HG02981 (cell line): ENCODE data around the gene HELZ.
A peak's percentile ranks its signal among the peaks of the same experiment; 100 is the strongest.
"Not testable (repeated sequence)": the region's sequence is repeated elsewhere in the genome, so short reads cannot be mapped to it uniquely, and the experiment has no call there.

ENCODE experiments used
- ATAC-seq: cut with Tn5 transposase; IDR thresholded peaks from one replicate; pipeline ENCODE4 v1.9.1; 2021; ENCODE audit warnings: mild to moderate bottlenecking, moderate library complexity; ENCODE audit not compliant: unreplicated experiment

Gene HELZ

DNA sequence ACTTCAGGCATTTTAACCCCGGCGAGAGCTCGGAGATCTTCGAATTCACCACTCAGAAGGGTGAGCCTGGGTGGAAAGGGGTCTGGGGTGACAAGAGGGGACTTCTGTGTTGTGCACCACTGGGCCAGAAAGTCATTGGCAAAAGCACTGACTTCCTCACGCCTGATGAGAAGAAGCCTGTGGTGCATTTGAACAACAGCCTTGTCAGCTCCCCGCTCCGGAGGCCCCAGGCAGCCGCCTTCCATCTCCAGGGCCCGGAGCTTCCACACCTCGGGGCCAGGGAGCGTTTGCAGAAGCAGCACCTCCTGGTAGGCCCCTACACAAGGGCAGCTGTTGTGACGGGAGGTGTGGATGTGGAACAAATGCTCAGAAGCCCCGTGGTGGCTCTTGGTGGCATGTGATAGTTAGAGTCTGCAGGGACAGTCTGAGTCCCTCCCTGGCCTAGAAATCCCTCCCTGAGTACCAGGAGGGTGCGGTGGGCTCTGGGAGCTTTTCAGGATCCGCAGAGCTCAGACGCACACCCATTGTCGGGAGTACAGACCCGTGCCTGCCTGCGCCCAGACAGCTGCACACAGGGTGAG is 190.9 kb downstream of the HELZ start:
- no peak for ATAC-seq

DNA sequence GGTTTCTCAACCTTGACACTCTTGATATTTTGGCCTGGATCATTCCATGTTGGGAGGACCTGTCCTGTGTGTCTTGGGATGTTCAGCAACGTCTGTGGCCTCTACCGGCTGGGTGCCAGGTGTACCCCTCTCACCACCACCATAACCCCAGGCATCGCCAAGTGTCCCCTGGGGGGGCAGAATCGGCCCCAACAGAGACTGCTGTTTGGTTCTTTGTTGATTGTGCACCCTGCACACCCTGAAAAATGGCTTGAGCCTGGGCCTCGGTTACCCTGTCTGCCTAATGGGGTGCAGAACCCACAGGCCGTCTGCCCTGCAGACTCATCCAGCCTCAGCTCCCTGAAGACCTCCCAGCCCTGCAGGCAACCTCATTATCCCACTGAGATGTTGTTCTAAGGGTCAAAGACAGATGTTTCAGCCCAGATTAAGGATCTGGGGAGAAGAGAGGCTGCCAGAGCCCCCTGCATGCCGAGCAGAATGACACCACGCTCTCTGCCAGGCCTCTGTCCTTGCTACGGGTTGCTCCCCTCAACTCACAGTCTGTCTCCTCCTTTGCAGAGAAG is 191.5 kb downstream of the HELZ start:
- ATAC-seq: no peak

DNA sequence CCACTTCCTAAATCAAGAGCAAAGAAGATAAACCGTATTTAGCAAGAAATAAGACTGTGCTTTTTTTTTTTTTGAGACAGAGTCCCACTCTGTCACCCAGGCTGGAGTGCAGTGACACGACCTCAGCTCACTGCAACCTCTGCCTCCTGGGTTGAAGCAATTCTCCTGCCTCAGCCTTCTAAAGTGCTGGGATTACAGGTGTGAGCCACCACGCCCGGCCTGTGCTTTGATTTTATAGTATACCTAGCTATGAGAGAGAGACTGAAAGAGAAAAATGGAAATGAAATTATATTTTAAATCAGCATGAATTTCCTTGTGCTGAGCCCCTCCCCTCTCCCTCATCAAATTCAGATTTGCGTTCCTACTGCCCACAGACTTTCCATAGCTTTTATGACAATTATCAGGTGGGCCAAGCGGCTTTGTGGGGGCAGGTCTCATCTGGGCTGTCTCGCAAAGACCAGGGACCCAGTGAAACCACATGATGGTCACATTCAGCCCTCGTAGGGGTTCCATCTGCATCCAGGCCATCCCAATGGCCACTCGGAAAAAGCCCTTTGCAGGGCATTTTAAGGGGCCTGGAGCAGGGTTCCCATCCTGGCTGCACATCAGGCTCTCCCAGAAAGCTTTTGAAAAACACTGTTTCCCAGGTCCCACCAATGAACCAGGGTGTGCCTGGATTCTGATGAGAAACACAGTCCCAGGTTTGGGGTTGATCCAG is 192.1 kb downstream of the HELZ start:
- no peak for ATAC-seq

- ATAC-seq: peak; percentile 45
These were observed 193.2 kb downstream of the HELZ start for GRCh38 chr17:67051837-67052236.

DNA sequence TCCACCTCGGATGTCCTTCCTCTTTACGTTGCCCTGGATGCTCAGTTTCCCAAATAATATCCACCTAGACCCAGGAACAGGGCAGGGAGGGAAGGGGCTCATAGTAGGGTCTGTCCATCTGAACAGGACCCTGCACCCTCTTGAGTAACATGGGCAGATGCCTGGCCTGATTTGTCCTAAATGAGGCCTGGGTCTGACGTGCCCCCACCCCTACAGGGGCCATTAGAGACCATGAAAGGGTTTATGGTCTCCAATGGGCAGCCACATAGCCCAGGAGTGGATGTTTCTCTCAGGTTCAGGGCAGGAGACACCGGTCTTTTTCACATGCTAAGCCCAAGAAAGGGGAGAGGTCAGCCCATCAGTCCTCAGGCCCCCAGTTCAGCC is 193.8 kb downstream of the HELZ start:
- no peak for ATAC-seq

DNA sequence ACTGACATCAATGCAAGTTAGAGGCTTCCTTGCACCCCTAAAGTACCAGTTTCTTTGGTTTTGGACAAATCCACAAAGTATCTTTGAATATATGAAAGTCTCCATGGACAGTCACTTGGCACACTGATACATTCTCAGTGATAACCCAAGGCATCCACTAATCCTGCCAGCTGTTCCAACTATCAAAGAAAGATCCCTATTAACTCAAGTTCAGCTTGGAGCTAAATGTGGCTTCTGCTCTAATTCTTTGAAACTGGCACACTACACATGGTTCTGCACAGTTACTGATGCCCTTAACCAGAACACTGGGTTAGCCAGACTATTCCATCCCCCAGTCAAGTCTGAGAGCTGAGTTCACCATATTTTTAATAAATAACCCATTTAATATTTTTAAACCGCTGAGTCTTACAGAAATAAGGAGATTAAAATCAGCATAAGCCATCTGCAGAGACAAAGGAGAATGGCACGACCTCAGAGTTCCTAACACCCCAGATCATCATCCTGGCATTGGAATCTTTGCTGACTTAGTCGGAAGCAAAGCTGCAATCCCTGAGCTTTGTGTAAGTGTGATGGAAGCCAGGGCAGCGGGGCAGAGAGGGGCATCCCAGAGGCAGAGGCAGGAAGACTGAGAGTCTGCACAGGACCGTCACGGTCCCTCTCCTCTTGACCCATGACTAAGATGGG is 194.4 kb downstream of the HELZ start:
- ATAC-seq: no peak

DNA sequence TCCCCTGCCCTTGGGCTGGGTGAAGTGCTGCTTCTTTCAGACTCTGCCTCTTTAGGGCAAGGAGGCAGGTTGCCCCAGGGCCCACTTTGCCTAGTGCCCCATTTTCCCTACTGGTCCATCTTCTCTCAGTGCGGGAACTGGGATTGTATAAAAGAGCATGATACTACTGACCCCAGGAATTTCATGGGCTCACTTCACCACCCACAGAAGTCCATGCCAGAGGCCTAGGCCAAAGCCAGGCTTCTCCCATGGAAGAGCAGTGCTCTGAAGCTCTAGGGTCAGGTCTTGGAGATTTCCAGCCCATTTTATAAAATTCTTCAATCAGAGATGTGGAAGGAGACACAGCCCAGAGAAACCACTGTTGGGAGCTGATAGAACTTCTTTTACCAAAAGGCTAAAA is 194.9 kb downstream of the HELZ start:
- no peak for ATAC-seq

DNA sequence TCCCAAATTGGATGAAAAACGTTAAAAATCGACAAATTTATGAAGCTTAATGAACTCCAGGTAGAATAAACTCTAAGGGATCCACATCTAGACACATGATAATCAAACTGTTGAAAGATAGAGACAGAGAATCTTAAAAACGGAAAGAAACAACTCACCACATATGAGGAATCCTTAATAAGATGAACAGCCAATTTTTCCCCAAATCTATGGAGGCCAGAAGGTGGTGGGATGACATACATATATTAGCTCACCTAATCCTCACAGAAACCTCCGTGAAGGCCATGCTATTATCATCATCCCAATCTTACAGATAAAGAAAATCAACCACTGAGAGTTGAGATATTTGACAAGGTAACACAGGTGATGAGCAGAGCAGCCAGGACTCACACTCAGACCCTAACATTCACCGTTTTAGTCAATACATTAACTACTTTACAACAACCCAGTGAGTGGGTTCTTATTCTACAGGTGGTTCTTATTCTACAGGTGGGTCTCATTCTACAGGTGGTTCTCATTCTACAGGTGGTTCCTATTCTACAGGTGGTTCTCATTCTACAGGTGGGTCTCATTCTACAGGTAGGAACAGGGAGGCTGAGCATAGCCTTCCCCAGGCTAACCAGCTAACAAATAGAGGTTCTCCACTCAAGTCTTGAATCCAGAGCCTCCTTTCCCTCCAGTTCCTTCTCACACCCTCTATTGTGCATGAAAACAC is 195.8 kb downstream of the HELZ start:
- ATAC-seq: no peak

DNA sequence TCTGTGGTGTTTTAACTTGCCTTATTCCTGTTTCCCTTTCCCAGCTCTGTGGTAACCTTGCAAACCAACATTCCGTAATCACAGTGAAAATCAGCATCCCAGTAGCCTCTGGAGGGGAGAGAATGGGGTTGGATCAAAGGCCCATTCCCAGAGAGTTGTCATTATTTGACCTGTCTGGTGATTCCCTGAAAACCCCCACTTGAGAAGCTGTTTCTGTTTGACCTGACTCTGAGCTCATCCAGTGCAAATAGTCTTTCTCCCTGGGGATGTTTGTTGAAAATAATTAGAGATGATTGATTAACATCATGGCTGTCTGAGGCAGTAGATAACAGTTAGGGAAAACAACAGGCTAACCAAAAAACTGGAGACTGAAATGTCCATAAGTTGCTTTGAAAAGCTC is 197.6 kb downstream of the HELZ start:
- ATAC-seq: no peak

DNA sequence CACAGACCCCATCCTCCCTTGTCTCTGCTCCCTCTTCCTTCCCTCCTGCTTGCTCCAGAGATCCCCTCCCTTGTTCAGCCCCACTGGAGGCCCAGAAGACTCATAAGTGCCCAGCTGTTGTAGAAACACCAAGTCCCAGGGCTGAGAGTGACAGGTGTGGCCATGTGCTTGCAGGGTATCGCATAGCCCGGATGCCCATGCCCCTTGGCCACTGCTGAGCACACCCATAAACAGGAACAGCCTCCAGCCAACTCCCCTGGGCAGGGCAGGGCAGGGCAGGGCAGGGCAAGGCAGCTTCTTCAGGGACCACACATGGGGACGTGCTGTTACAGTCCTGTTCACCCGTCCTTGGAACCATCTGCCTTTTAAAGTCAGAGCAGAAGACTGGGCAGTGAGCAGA is 198.6 kb downstream of the HELZ start:
- ATAC-seq: no peak

DNA sequence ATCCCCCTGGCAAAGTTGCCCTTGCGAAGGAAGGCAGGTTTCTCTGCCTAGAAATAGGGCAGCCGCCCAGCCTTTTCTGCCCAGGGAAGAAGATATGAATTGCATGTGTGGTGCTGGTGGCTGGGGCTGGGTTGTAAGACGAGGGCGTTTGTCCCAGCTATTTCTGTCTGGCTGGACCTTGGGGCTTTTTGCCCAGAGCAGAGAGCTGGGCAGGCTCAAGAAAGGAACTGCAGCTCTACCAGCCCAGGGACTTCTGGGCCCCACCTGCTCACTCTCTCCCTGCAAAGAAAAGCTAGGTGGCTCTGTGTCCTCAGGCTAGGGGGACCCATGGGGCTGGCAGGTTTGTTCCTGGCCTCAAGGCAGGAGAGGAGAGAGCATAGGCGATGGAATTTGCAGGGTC is 200.1 kb downstream of the HELZ start:
- no peak for ATAC-seq

- ATAC-seq: no peak
These were observed 200.8 kb downstream of the HELZ start, which contains the start of gene CACNG1 for GRCh38 chr17:67044016-67044772. TSS of gene CACNG1 (plus strand) at chr17:67044554. CDS start at chr17:67044661, 107 bp downstream.

DNA sequence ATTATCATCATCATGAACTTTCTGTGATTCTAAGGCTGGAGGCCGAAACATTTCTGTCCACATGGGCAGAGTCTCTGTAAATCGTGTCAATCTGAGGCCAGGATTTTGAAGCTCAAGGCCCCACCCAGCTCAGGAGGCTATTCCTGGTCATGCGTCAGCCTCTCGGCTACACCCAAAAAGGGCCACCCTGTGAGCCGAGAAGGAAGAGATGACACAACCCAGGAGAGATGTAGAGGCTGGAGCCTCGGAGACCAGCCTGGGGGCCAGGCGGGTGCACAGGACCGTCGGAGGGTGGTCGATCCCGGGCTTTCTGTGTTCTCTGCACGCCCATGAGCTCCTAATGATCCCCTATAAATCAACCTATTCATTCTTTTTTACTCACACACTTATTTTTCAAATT is 201.7 kb downstream of the HELZ start:
- no peak for ATAC-seq

DNA sequence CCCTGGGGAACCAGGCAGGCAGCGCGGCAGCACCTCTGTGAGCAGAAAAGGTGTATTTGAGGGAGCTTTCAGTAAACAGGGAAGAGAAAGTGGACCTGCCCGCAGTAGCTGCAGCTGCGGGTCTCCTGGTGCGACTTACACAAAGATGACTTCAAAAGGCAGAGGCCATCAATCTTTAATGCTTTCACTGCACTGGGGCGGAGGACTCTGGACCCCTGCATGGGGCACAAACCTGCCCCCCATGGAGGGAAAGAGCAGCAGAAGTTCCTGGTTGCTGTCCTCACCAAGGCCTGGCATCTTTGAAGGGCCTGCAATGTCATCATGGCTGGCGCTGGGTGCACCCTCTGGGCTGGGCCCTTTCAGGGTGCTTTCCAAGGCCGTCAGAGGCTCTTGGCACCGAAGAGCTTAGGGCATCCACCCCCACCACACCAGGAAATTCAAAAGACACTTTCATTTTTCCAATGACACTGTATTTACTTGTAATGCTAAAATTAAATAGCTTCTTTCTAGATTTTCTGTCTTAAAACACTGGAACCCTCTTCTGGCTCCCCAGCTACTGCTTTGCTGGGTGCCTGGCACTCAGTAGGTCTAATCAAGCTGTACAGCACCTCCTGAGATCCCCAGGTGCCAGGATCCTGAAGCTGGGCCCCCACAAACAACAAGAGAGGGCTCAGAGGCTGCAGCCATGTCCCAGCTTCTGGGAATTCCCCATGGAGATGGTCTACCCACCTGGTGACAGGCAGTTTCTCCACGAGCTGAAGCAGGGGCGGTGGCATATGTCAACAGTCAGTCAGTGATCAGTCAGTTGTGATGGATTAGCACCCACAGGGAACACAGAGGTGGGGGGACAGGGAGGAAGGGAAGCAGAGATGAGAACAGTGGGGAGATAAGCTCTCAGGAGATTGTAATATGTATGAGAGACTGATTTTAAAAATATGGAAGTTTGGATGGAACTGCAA is 202.8 kb downstream of the HELZ start:
- ATAC-seq: no peak

GRCh38 chr17:67041531-67041930 is 203.5 kb downstream of the HELZ start:
- no peak for ATAC-seq

DNA sequence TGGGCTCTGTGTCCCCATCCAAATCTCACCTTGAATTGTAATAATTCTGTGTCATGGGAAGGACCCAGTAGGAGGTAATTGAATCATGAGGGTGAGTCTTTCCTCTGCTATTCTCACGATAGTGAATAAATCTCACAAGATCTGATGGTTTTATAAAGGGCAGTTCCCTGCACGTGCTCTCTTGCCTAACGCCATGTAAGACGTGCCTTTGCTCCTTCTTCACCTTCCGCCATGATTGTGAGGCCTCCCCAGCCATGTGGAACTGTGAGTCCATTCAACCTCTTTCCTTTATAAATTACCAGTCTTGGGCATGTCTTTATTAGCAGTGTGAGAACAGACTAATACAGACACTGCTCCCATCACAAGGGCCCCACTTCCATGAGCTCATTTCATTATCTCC is 203.9 kb downstream of the HELZ start:
- ATAC-seq: not testable (repeated sequence)

- ATAC-seq: no peak
These were observed 204.3 kb downstream of the HELZ start for GRCh38 chr17:67040652-67041051.

- ATAC-seq: no peak
These were observed 206.1 kb downstream of the HELZ start for GRCh38 chr17:67038861-67039365.
